ENCODE data around the gene MILR1.
"Not testable (repeated sequence)": the region's sequence is repeated elsewhere in the genome, so short reads cannot be mapped to it uniquely, and the experiment has no call there.

MILR1 gene

GRCh38 chr17:64413513-64413912 lies 35.4 kb upstream of the MILR1 start:
- no peaks in the 10 kb centered on the region for H3K4me1 ChIP-seq (ENCODE audit: control insufficient read depth, insufficient read depth, low read length)
- no peak overlapping the region for H3K9ac ChIP-seq (ENCODE audit: low read length)
- no peaks in the 10 kb centered on the region for H3K36me3 ChIP-seq (ENCODE audit: control insufficient read depth, insufficient read depth, low read length)
- no peak overlapping the region for H3K27ac ChIP-seq (ENCODE audit: low read depth, low read length)
- no peaks in the 10 kb centered on the region for H3K27me3 ChIP-seq (ENCODE audit: control insufficient read depth, insufficient read depth, low read length)
- no peak overlapping the region for H3K4me3 ChIP-seq (ENCODE audit: low read length)

DNA sequence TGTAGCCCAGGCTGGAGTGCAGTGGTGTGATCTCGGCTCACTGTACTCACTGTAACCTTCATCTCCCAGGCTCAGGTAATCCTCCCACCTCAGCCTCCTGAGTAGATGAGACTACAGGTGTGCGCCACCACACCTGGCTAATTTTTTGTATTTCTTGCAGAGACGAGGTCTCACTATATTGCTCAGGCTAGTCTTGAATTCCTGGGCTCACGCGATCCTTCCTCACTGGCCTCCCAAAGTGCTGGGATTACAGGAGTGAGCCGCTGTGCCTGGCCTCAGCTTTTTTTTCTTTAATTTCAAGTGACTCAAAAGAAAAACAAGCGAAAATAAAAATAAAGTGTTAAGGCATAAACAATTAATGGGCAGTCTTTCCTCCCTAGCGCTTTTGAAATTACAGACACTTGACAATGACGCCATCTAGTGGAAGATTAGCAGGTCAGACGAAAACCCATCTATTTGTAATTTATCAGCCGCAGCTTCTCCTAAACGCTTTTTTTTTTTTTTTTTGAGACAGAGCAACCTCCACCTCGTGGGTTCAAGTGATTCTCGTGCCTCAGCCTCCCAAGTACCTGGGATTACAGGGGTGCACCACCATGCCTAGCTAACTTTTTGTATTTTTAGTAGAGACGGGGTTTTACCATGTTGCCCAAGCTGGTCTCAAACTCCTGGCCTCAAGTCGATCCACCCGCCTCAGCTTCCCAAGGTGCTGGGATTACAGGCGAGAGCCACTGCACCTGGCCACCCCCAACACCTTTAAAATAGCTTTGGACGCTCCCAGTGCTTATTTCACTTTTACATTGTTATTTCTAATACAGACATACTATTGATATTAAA lies 30.2 kb upstream of the MILR1 start:
- H3K4me3 ChIP-seq (ENCODE audit: low read length), result no peak overlapping the region
- H3K4me1 ChIP-seq (ENCODE audit: control insufficient read depth, insufficient read depth, low read length), result no peaks in the 10 kb centered on the region
- H3K27me3 ChIP-seq (ENCODE audit: control insufficient read depth, insufficient read depth, low read length), result no peaks in the 10 kb centered on the region
- no peak overlapping the region for H3K27ac ChIP-seq (ENCODE audit: low read depth, low read length)
- no peak overlapping the region for H3K9ac ChIP-seq (ENCODE audit: low read length)
- H3K36me3 ChIP-seq (ENCODE audit: control insufficient read depth, insufficient read depth, low read length), result no peaks in the 10 kb centered on the region

- Histone ChIP-seq H3K36me3 (ENCODE audit: control insufficient read depth, insufficient read depth, low read length) (no peaks in the 10 kb centered on the region), H3K4me3 (ENCODE audit: low read length) (no peak overlapping the region), H3K27me3 (ENCODE audit: control insufficient read depth, insufficient read depth, low read length) (no peaks in the 10 kb centered on the region), H3K4me1 (ENCODE audit: control insufficient read depth, insufficient read depth, low read length) (no peaks in the 10 kb centered on the region), H3K27ac (ENCODE audit: low read depth, low read length) (no peak overlapping the region), H3K9ac (ENCODE audit: low read length) (no peak overlapping the region)
Measured at GRCh38 chr17:64420143-64420670, 28.7 kb upstream of the MILR1 start.

GRCh38 chr17:64422121-64422520 lies 26.8 kb upstream of the MILR1 start:
- not testable (repeated sequence) for H3K4me3 ChIP-seq (ENCODE audit: low read length); H3K4me1 ChIP-seq (ENCODE audit: control insufficient read depth, insufficient read depth, low read length); H3K27ac ChIP-seq (ENCODE audit: low read depth, low read length); H3K36me3 ChIP-seq (ENCODE audit: control insufficient read depth, insufficient read depth, low read length); H3K27me3 ChIP-seq (ENCODE audit: control insufficient read depth, insufficient read depth, low read length); H3K9ac ChIP-seq (ENCODE audit: low read length)

GRCh38 chr17:64423881-64424280 lies 25.0 kb upstream of the MILR1 start:
- no peak overlapping the region for H3K9ac ChIP-seq (ENCODE audit: low read length)
- no peak overlapping the region for H3K4me3 ChIP-seq (ENCODE audit: low read length)
- H3K27me3 ChIP-seq (ENCODE audit: control insufficient read depth, insufficient read depth, low read length), result no peaks in the 10 kb centered on the region

DNA sequence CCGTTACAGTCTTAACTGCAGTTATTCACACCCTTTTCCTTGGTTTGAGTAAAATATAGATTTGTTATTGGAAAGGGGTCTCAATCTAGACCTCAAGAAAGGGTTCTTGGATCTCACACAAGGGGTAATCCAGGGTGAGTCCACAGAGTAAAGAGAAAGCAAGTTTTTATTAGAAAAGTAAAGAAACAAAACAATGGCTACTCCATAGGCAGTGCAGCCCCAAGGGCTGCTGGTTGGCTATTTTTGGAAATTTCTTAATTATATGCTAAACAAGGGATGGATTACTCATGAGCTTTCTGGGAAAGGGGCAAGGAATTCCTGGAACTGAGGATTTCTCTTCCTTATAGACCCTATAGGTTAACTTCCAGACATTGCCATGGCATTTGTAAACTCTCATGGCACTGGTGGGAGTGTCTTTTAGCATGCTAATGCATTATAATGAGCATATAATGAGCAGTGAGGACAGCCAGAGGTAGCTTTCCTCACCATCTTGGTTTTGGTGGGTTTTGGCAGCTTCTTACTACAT lies 24.5 kb upstream of the MILR1 start:
- Histone ChIP-seq H3K36me3 (ENCODE audit: control insufficient read depth, insufficient read depth, low read length) (no peaks in the 10 kb centered on the region), H3K4me3 (ENCODE audit: low read length) (no peak overlapping the region), H3K4me1 (ENCODE audit: control insufficient read depth, insufficient read depth, low read length) (no peaks in the 10 kb centered on the region), H3K9ac (ENCODE audit: low read length) (no peak overlapping the region), H3K27me3 (ENCODE audit: control insufficient read depth, insufficient read depth, low read length) (no peaks in the 10 kb centered on the region), H3K27ac (ENCODE audit: low read depth, low read length) (no peak overlapping the region)

More at GRCh38 chr17:64423881-64424280, 25.0 kb upstream of the MILR1 start:
- Histone ChIP-seq H3K36me3 (ENCODE audit: control insufficient read depth, insufficient read depth, low read length) (no peaks in the 10 kb centered on the region), H3K4me1 (ENCODE audit: control insufficient read depth, insufficient read depth, low read length) (no peaks in the 10 kb centered on the region), H3K27ac (ENCODE audit: low read depth, low read length) (no peak overlapping the region)

DNA sequence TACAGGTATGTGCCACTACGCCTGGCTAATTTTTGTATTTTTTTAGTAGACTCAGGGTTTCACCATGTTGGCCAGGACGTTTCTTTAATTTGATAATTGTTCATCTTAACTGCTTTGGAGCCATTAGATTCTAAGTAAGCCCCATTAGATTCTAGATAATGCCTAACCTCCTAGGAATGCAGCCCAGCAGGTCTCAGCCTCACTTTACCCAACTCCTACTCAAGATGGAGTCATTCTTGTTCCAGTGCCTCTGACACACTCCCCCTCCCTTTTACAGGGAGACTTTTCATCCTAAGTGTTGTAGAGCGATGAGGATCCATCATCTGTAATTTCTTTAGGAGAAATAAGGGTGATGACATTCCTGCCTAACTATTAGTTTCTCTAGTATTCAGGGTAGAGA lies 23.7 kb upstream of the MILR1 start:
- Histone ChIP-seq H3K36me3 (ENCODE audit: control insufficient read depth, insufficient read depth, low read length) (no peaks in the 10 kb centered on the region), H3K27me3 (ENCODE audit: control insufficient read depth, insufficient read depth, low read length) (no peaks in the 10 kb centered on the region), H3K4me3 (ENCODE audit: low read length) (no peak overlapping the region), H3K9ac (ENCODE audit: low read length) (no peak overlapping the region), H3K4me1 (ENCODE audit: control insufficient read depth, insufficient read depth, low read length) (no peaks in the 10 kb centered on the region), H3K27ac (ENCODE audit: low read depth, low read length) (no peak overlapping the region)

- Histone ChIP-seq H3K4me3 (ENCODE audit: low read length) (no peak overlapping the region), H3K4me1 (ENCODE audit: control insufficient read depth, insufficient read depth, low read length) (no peaks in the 10 kb centered on the region), H3K36me3 (ENCODE audit: control insufficient read depth, insufficient read depth, low read length) (no peaks in the 10 kb centered on the region), H3K27ac (ENCODE audit: low read depth, low read length) (no peak overlapping the region), H3K9ac (ENCODE audit: low read length) (no peak overlapping the region), H3K27me3 (ENCODE audit: control insufficient read depth, insufficient read depth, low read length) (no peaks in the 10 kb centered on the region)
Measured at GRCh38 chr17:64426596-64426995, 22.3 kb upstream of the MILR1 start.

DNA sequence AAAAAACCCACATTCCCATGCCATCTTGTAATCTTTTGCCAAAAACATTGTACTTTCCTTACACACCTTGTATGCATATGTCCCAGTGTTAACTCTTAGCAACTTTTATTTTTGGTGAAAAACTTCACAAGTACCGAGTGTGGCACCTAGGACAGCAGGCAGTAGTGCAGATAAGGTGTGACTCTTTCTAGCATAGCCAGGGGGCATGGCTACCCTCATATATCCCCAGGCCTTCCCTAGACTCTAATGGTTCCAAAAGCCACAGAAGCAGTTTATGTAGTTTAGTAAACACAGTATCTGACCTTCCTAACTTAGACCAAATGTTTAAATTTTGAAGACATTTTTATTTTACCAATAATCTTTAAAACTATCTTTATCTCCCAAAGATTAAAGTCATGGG lies 20.5 kb upstream of the MILR1 start:
- Histone ChIP-seq H3K4me1 (ENCODE audit: control insufficient read depth, insufficient read depth, low read length) (no peaks in the 10 kb centered on the region), H3K9ac (ENCODE audit: low read length) (no peak overlapping the region), H3K27ac (ENCODE audit: low read depth, low read length) (no peak overlapping the region)

GRCh38 chr17:64430036-64430435 lies 18.9 kb upstream of the MILR1 start:
- not testable (repeated sequence) for H3K4me1 ChIP-seq (ENCODE audit: control insufficient read depth, insufficient read depth, low read length); H3K27me3 ChIP-seq (ENCODE audit: control insufficient read depth, insufficient read depth, low read length); H3K27ac ChIP-seq (ENCODE audit: low read depth, low read length); H3K36me3 ChIP-seq (ENCODE audit: control insufficient read depth, insufficient read depth, low read length); H3K9ac ChIP-seq (ENCODE audit: low read length); H3K4me3 ChIP-seq (ENCODE audit: low read length)

More for the DNA sequence above, 20.5 kb upstream of the MILR1 start:
- no peaks in the 10 kb centered on the region for H3K27me3 ChIP-seq (ENCODE audit: control insufficient read depth, insufficient read depth, low read length)
- H3K36me3 ChIP-seq (ENCODE audit: control insufficient read depth, insufficient read depth, low read length), result no peaks in the 10 kb centered on the region
- no peak overlapping the region for H3K4me3 ChIP-seq (ENCODE audit: low read length)

- Histone ChIP-seq H3K9ac (ENCODE audit: low read length) (no peak overlapping the region), H3K4me3 (ENCODE audit: low read length) (no peak overlapping the region), H3K27ac (ENCODE audit: low read depth, low read length) (no peak overlapping the region), H3K27me3 (ENCODE audit: control insufficient read depth, insufficient read depth, low read length) (no peaks in the 10 kb centered on the region), H3K36me3 (ENCODE audit: control insufficient read depth, insufficient read depth, low read length) (no peaks in the 10 kb centered on the region), H3K4me1 (ENCODE audit: control insufficient read depth, insufficient read depth, low read length) (no peaks in the 10 kb centered on the region)
Measured at GRCh38 chr17:64431534-64431933, 17.4 kb upstream of the MILR1 start.

DNA sequence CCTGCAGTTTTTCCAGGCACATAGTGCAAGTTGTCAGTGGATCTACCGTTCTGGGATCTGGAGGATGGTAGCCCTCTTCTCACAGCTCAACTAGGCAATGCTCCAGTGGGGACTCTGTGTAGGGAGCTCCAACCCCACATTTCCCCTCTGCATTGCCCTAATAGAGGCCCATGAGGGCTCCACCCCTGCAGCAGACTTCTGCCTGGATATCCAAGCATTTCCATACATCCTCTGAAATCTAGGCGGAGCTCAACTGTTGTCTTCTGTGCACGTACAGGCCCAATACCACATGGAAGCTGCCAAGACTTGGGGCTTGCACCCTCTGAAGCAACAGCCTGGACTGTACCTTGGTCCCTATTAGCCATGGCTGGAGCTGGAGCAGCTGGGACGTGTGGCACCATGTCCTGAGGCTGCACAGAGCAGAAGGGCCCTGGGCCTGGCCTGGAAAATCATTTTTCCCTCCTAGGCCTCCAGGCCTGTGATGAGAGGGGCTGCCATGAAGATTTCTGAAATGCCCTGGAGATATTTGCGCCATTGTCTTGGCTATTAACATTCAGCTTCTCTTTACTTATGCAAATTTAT lies 10.9 kb upstream of the MILR1 start:
- Histone ChIP-seq H3K27ac (ENCODE audit: low read depth, low read length) (no peak overlapping the region), H3K4me1 (ENCODE audit: control insufficient read depth, insufficient read depth, low read length) (no peaks in the 10 kb centered on the region), H3K9ac (ENCODE audit: low read length) (no peak overlapping the region), H3K36me3 (ENCODE audit: control insufficient read depth, insufficient read depth, low read length) (no peaks in the 10 kb centered on the region), H3K27me3 (ENCODE audit: control insufficient read depth, insufficient read depth, low read length) (no peaks in the 10 kb centered on the region), H3K4me3 (ENCODE audit: low read length) (no peak overlapping the region)

Measured in rectal smooth muscle tissue (tissue), 1 donor.